H1 (cell line): ENCODE results near the gene MVD. TPM values are rescaled to one million over a fixed set of nuclear protein-coding genes. Genes with fewer than 3 reads are reported as not detected.
A peak's percentile ranks its signal among the peaks of the same experiment; 100 is the strongest.

ENCODE experiments used
- BCL11A ChIP-seq, 2 experiments: IDR thresholded peaks; one replicate each; pipeline ENCODE4 v1.6.1; 2011; ENCODE audit warnings: low read depth in 2 of 2, low read length in 2 of 2, mild to moderate bottlenecking in 2 of 2
- BRCA1 ChIP-seq: IDR thresholded peaks from 2 replicates; pipeline ENCODE4 v1.6.1; 2012; ENCODE audit warnings: low read depth, low read length, improper control_type of control experiment
- CBX8 ChIP-seq: fragments of 300-800, 300-1000 bp; sonication (generic); IDR thresholded peaks from 2 replicates; pipeline ENCODE4 v1.7.1; 2016; ENCODE audit warnings: low read depth, low read length, borderline replicate concordance
- CHD2 ChIP-seq: IDR thresholded peaks from 2 replicates; pipeline ENCODE4 v1.6.1; 2012; ENCODE audit warnings: low read length, improper control_type of control experiment
- CREB1 ChIP-seq: IDR thresholded peaks from 2 replicates; pipeline ENCODE4 v1.6.1; 2012; ENCODE audit warnings: inconsistent platforms
- EZH2 ChIP-seq: fragments of 200-600 bp; sonication (generic); IDR thresholded peaks from 2 replicates; pipeline ENCODE4 v1.7.1; 2012; ENCODE audit warnings: low read depth, mild to moderate bottlenecking, moderate library complexity, low read length, inconsistent platforms; ENCODE audit not compliant: severe bottlenecking
- HDAC2 ChIP-seq, 2 experiments: fragments of 300-600 bp in 1 of 2; sonication (generic) in 1 of 2; IDR thresholded peaks; 2 replicates each; pipeline ENCODE4 v1.6.1; 2011 to 2012; ENCODE audit warnings: low read depth in 2 of 2, low read length in 2 of 2, mild to moderate bottlenecking in 2 of 2, moderate library complexity in 2 of 2, borderline replicate concordance in 1 of 2, inconsistent platforms in 1 of 2
- JUND ChIP-seq: IDR thresholded peaks from 2 replicates; pipeline ENCODE4 v1.6.1; 2011; ENCODE audit warnings: mild to moderate bottlenecking, improper control_type of control experiment, low read length
- KDM1A ChIP-seq: fragments of 200-600, 300-600 bp; sonication (generic); IDR thresholded peaks from 2 replicates; pipeline ENCODE4 v1.7.1; 2016; ENCODE audit warnings: mild to moderate bottlenecking, low read length, borderline replicate concordance
- KDM4A ChIP-seq: IDR thresholded peaks from one replicate; pipeline ENCODE4 v1.7.1; 2012; ENCODE audit warnings: low read depth, mild to moderate bottlenecking, moderate library complexity, low read length, inconsistent platforms; ENCODE audit not compliant: severe bottlenecking
- POLR2AphosphoS5 ChIP-seq: IDR thresholded peaks from 2 replicates; pipeline ENCODE4 v1.6.1; 2011; ENCODE audit warnings: low read depth, low read length
- POU5F1 ChIP-seq: IDR thresholded peaks from 2 replicates; pipeline ENCODE4 v1.6.1; 2011; ENCODE audit warnings: low read depth, mild to moderate bottlenecking, low read length, moderate library complexity
- RFX5 ChIP-seq: IDR thresholded peaks from 2 replicates; pipeline ENCODE4 v1.6.1; 2011; ENCODE audit warnings: low read depth, low read length, improper control_type of control experiment, borderline replicate concordance
- SAP30 ChIP-seq: fragments of 300-600 bp; sonication (generic); IDR thresholded peaks from 2 replicates; pipeline ENCODE4 v1.7.1; 2012; ENCODE audit warnings: low read length, moderate library complexity, mild to moderate bottlenecking, inconsistent platforms; ENCODE audit not compliant: insufficient read depth, insufficient replicate concordance
- SIN3A ChIP-seq, 2 experiments: IDR thresholded peaks in 1 of 2; conservative IDR thresholded peaks in 1 of 2; 2 replicates each; pipeline ENCODE4 v1.6.1; 2011 to 2012; ENCODE audit warnings: low read length in 2 of 2, improper control_type of control experiment in 1 of 2, low read depth in 1 of 2, mild to moderate bottlenecking in 1 of 2
- SP4 ChIP-seq: IDR thresholded peaks from 2 replicates; pipeline ENCODE4 v1.6.1; 2012; ENCODE audit warnings: low read length, inconsistent platforms
- SRF ChIP-seq: IDR thresholded peaks from 2 replicates; pipeline ENCODE4 v1.6.1; 2011; ENCODE audit warnings: mild to moderate bottlenecking, low read depth, low read length, moderate library complexity
- TAF7 ChIP-seq: optimal IDR thresholded peaks from 2 replicates; pipeline ENCODE3; 2011; ENCODE audit warnings: low read depth, mild to moderate bottlenecking, inconsistent platforms, low read length, moderate library complexity, borderline replicate concordance
- polyA plus RNA-seq, 7 experiments: library from polyadenylated mRNA; depleted of rRNA in 3 of 7; stranded (reverse) in 5 of 7; unstranded in 2 of 7; fragments of >200 nt in 5 of 7; fragments of 200-250 nt in 2 of 7; gene quantifications; 1 replicate in 5 of 7; 2 replicates in 1 of 7; 4 replicates in 1 of 7; pipeline versions ENCODE4 v1.2.1 to v1.2.3, GENCODE V29; 2011 to 2013; ENCODE audit warnings: missing spikeins in 2 of 7, mixed read lengths in 2 of 7
- total RNA-seq: library from RNA; stranded (reverse); fragmentation: NEBNext Ultra II Directional; extraction: Animal tissue kit (Norgen Biotek cat#: 25700); gene quantifications from 2 replicates; pipeline ENCODE4 v1.2.1, GENCODE V29; 2021
- TF ChIP-seq, protein P1 (sequence below): IDR thresholded peaks from 2 replicates; pipeline ENCODE4 v1.6.1; 2012; ENCODE audit warnings: inconsistent platforms

MVD gene
- total and polyA plus RNA-seq, 2 of the 8 experiments (the other 6 are each of a cell fraction or from before 2014, with no cell fraction given): 47.2 to 77.3 TPM

DNA sequence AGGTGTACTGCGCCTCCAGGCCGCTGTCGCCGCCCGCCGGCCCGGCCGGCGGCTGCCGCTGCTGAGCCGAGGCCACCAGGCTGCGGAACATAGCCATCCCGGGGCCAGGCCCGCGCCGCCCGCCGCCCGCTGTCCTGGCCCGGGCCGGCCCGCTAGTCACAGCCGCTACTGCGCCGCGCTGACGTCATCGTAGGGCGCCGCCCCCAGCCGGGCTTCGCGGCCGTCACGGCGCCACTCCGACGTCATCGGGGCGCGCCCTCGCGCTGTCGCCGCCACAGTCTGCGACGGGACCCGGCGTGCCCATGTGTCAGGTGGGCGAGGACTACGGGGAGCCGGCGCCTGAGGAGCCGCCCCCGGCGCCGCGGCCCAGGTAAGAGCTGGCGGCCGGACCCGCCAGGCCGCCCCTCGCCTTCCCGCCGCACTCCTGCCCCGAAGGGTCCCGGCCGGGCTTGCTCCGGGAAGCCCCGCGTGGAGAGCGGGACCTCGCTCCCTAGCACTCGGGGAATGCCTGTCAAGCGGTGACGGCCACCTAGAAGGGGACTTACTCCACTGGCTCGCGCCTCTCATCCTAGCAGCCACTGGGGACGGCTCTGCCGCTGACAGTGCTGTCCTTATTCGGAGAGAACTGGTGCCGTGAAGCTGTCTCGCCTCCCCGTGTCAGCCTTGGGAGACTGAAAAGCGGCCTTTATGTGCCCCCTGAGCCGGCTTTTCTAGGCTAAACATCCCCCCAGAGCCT, 43.5 kb upstream of the MVD start, which contains the start of the genes CTU2 and RNF166 (continued):
- TF ChIP-seq, protein P1, sequence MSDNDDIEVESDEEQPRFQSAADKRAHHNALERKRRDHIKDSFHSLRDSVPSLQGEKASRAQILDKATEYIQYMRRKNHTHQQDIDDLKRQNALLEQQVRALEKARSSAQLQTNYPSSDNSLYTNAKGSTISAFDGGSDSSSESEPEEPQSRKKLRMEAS: peak; percentile 96
- TF ChIP-seq KDM4A (peak; percentile 100), CREB1 (peak; percentile 98), SAP30 (peak; percentile 93), RFX5 (no peak), CHD2 (peak; percentile 37; the same call in 1 of the 2 replicates), SIN3A (conservative IDR thresholded peaks at IDR 0.05 in 1 of 2, IDR thresholded peaks at IDR 0.05 in 1 of 2; ENCODE audit: low read depth in 1 of 2, low read length in 2 of 2) (peak; percentile 97 to 100), JUND (peak; percentile 93), KDM1A (no peak), POLR2AphosphoS5 (peak; percentile 29), EZH2 (no peak), SRF (peak; percentile 95), TAF7 (peak; percentile 87), SP4 (no peak), POU5F1 (no peak), BCL11A (IDR thresholded peaks at IDR 0.05; ENCODE audit: low read depth in 2 of 2, low read length in 2 of 2) (no peak), BRCA1 (peak; percentile 62; the same call in 1 of the 2 replicates), HDAC2 (IDR thresholded peaks at IDR 0.05; ENCODE audit: borderline replicate concordance in 1 of 2, low read depth in 2 of 2, low read length in 2 of 2) (peak in 1 of 2 experiments; percentile 99; a peak in 2 of 4 replicates), CBX8 (no peak)
